Measurements from ENCODE around the gene GLRA2. TPM values are rescaled to one million over a fixed set of nuclear protein-coding genes. Genes with fewer than 3 reads are reported as not detected.

Gene GLRA2
- not detected for total RNA-seq

DNA sequence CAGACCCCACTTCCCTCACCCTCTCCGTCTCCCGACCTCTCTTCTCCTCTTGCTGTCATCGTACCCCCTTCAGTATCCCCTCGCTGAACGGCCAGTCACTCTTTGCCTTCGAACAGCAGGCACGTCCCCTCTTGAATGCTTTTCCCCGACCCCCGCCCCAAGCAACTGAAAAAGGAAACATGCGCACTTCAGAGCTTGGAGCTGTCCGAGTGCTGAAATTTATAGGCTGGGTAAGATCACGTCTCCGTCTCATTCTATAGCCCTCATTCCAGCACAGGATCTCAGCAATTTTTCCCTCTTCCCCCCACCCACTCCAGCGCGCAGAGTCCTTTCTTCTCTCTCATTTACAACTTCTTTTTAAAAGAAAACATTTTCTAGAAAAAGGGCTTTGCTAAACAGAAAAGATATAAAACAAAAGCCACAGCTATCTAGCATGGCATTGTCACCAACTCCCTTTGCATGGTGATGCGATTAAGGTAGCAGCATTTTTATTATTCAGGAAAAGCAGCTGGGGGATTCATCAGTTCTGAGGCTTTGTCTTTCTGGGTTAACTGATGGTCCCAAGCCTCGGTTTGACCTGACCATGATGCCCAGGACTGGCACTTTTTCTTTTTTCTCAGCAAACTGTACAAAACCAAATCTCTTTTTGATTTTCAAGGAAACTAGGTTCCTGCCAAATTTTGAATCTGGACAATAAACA lies at the start of gene GLRA2:
GLRA2 (plus strand) TSS at position 247 of the 700 bp plus-strand sequence. CDS start 522 bp downstream, outside the sequence.
- no peaks in the 10 kb centered on the region for H3K27me3 ChIP-seq
- no peaks in the 10 kb centered on the region for H3K4me1 ChIP-seq
- H3K9me3 ChIP-seq = no peaks in the 10 kb centered on the region
- DNase-seq (ENCODE audit: extremely low spot score in 2 of 2) = no peak
- TF ChIP-seq POLR2A (IDR thresholded peaks at IDR 0.05) (no peak), POLR2AphosphoS5 (IDR thresholded peaks at IDR 0.05; ENCODE audit: insufficient read depth in 1 of 2, low read depth in 1 of 2) (no peak), CTCF (IDR thresholded peaks at IDR 0.05) (no peak)
- H3K36me3 ChIP-seq = no peaks in the 10 kb centered on the region
- intact Hi-C loops (cut with DNase I) = no loop called here
- no peak within 1 kb of the TSS for H3K27ac ChIP-seq
- H3K4me3 ChIP-seq = no peak within 1 kb of the TSS

DNA sequence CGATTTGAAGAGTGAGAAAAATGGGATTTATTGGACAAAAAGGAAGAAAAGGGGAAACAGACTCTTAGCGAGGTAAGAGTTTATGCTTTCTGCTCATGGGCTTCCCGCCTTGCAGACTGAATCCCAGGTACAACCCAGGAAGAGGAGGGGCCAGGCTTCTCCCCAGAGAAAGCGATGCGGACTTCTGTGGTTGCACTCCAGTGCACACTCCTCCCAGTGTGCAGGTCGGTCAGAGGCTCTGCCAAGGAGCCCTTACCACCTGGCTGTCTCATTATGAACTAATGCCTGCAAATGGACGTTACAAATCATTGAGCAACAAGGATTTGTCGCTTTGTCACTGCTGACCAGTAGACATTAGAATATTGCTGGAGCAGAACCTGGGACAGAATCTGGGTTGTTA lies 39.9 kb upstream of the GLRA2 start:
- Histone ChIP-seq H3K27ac (no peak overlapping the region), H3K27me3 (no peaks in the 10 kb centered on the region), H3K9me3 (no peaks in the 10 kb centered on the region), H3K4me3 (no peak overlapping the region), H3K36me3 (no peaks in the 10 kb centered on the region), H3K4me1 (no peaks in the 10 kb centered on the region)
- intact Hi-C loops (cut with DNase I) = no loop called here
- no peak for TF ChIP-seq CTCF (IDR thresholded peaks at IDR 0.05)
- DNase-seq (ENCODE audit: extremely low spot score in 2 of 2) = no peak

DNA sequence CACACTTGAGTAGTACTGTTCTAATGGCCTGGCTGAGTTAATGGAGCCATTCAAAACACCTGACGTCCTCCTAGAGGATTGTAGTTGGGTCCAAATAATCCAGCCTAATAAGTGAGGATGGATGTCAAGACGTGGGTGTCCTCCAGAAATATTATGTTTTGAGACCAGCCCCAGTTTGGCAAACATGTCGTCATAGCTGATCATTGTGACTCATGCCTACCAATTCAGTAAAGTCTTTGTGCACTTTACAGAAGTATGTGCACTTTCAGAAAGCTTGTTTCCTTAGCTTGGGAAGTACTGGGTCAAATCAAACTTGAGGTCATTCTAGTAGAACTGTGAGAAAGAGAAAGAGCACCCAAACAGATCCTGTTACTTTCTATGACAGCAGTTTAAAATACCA lies 37.6 kb upstream of the GLRA2 start:
- no peak overlapping the region for H3K27ac ChIP-seq
- H3K27me3 ChIP-seq = no peaks in the 10 kb centered on the region
- H3K4me3 ChIP-seq = no peak overlapping the region
- DNase-seq (ENCODE audit: extremely low spot score in 2 of 2) = no peak
- intact Hi-C loops (cut with DNase I) = no loop called here
- TF ChIP-seq POLR2AphosphoS5 (IDR thresholded peaks at IDR 0.05; ENCODE audit: insufficient read depth in 1 of 2, low read depth in 1 of 2) (no peak), POLR2A (IDR thresholded peaks at IDR 0.05) (no peak), CTCF (IDR thresholded peaks at IDR 0.05) (no peak)
- H3K9me3 ChIP-seq = no peaks in the 10 kb centered on the region
- H3K36me3 ChIP-seq = no peaks in the 10 kb centered on the region
- H3K4me1 ChIP-seq = no peaks in the 10 kb centered on the region

DNA sequence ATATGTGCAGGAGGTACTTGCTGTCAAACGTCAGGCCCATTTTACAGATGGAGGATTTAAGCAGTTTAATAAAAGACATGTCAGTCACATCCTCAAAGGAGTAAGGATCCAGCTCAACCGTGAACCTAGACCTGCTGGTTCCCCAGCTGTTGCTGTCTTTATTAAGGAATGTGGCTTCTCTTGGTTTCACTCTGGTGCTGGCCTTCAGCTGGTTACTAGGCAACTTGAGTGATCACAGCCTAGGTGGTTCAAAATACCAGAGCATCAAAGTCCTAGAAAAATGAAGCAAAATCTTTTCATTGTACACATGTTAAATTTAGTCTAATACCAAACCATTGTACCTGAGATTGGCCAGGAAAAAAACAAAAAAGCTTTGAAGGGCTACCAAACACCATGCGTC lies 32.7 kb upstream of the GLRA2 start:
- TF ChIP-seq POLR2A (IDR thresholded peaks at IDR 0.05) (no peak), POLR2AphosphoS5 (IDR thresholded peaks at IDR 0.05; ENCODE audit: insufficient read depth in 1 of 2, low read depth in 1 of 2) (no peak), CTCF (IDR thresholded peaks at IDR 0.05) (no peak)
- Histone ChIP-seq H3K27me3 (no peaks in the 10 kb centered on the region), H3K4me3 (peak overlapping the region in 1 of 2 donors; percentile 15), H3K27ac (no peak overlapping the region), H3K9me3 (no peaks in the 10 kb centered on the region), H3K36me3 (no peaks in the 10 kb centered on the region), H3K4me1 (no peaks in the 10 kb centered on the region)
- intact Hi-C loops (cut with DNase I) = no loop called here
- no peak for DNase-seq (ENCODE audit: extremely low spot score in 2 of 2)

GRCh38 chrX:14497184-14497666 lies 32.1 kb upstream of the GLRA2 start:
- TF ChIP-seq CTCF (IDR thresholded peaks at IDR 0.05) (no peak), POLR2AphosphoS5 (IDR thresholded peaks at IDR 0.05; ENCODE audit: insufficient read depth in 1 of 2, low read depth in 1 of 2) (no peak), POLR2A (IDR thresholded peaks at IDR 0.05) (no peak)
- DNase-seq (ENCODE audit: extremely low spot score in 2 of 2) = no peak
- H3K4me1 ChIP-seq = no peaks in the 10 kb centered on the region
- H3K27me3 ChIP-seq = no peaks in the 10 kb centered on the region
- peak overlapping the region in 1 of 2 donors; percentile 15 for H3K4me3 ChIP-seq
- intact Hi-C loops (cut with DNase I) = no loop called here
- no peak overlapping the region for H3K27ac ChIP-seq
- no peaks in the 10 kb centered on the region for H3K36me3 ChIP-seq
- no peaks in the 10 kb centered on the region for H3K9me3 ChIP-seq

All from vagina (tissue), 2 donors.